Iris pigment epithelial cell (primary cell): ENCODE data around the gene PIGQ.

Experiments
- DNase-seq: peaks from one replicate; pipeline ENCODE4 v3.0.0-alpha.2; 2011; ENCODE audit warnings: low read depth

Gene PIGQ

DNA sequence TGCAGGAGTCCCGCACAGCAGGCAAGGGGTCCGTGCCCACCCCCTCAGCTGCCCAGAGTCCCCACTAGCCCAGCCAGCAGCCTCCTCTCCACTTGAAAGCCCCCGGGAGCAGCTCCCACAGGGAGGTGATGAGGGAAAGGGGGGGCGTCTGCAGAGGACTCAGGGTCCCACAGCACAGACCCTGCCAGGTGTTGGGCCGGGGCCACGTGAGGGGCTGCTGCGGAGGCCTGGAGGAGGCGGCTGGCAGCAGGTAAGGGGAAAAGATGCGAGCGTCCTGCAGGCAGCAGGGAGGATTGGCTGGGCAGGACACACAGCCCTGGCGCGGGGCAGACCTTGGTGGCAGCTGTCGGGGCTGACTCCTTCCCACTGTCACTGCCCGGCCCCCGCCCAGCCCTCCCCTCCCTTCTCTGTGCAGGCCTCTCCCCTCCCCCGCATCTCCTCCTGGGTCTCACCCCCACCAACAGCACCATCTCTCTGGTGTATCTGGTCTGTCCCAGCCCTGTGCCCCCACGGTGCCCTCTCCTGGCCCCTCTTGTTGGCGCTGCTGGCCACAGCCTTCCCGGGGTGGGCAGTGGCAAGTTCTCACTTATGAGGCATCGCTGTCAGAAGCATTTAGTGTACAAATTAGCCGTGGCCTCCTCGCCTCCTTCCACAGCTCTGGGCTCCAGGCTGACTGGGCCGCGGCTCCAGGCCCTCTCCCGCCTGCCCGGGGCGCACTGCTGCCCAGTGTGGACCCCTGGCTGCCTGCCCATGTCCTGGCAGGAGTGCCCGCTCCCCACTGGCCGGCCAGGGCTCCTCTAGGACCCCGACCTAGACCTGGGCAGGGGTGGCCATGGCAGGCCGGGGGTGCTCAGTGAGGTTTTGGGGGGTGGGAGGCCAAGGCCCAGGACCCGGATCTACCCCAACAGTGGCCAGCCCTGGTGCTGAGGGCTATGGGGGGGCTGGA is 14.0 kb upstream of the PIGQ start:
- no peak for DNase-seq

DNA sequence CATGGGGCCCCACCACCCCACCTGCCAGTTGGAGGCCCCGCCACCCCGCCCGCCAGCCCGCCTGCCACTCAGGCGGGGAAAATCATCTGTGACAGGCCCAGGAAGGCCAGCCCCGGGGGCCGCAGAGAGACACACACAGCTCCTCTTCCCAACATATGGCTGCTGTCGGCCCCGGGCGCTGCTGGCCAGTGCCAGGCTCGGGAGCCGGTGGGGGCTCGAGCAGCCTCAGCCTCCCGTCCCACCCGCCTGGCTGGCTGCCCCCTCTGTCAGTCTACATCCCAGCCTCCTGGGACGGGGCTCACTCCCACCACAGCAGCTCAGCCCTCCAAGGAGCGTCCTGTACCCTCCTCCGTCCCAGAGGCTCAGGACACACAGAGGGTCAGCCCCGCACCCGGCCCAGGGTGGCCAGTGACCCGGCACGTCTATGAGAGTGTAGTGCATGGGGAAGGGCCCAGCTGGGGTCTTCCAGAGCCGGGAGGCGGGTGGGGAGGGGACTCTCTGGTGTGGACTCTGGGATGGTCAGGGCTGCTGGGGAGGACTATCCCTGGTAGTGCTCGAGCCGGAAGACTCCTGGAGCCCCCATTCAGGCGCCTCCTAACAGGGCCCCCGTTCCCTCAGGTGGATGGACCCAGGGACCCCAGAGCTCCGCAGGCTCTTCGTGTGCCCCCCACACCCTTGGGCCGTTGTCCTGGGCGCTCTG is 13.1 kb upstream of the PIGQ start:
- DNase-seq: no peak

DNA sequence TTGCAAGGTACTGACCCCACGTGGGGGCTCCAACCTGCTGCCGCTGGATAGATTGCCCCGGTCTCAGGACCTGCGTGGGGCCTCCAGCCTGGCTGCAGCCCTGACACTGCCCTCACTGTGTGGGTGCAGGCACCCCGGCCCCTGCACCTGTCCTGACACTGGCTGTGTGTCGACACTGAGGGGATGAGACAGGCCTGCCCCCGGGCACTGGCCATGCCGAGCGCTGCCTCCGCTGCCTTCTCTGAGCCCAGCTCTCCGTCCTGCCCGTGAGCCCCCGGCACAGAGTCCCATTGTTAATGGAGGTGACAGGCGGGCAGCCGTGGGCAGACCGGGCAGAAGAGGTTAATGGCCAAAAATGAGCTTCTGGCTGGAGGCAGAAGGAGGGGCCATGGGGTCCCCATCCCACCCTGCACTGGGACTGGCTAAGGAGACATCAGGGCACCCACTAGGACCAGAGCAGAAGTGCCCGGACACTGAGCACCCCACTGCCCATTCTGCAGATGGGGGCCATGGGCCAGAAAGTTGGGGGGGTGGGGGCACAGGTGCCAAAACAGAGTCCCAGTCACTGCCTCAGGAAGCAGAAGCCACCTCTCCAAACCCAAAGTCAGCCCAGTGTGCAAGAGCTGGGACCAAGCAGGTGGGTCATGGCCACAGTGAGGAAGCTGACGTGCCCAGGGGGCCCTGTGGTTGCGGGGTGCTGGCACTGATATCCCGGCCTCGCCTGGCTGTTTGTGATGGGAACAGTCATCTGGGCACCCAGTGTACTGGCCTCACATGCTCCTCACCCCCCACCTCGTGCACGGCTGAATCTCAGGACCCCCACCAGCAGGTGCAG is 12.1 kb upstream of the PIGQ start:
- no peak for DNase-seq

DNA sequence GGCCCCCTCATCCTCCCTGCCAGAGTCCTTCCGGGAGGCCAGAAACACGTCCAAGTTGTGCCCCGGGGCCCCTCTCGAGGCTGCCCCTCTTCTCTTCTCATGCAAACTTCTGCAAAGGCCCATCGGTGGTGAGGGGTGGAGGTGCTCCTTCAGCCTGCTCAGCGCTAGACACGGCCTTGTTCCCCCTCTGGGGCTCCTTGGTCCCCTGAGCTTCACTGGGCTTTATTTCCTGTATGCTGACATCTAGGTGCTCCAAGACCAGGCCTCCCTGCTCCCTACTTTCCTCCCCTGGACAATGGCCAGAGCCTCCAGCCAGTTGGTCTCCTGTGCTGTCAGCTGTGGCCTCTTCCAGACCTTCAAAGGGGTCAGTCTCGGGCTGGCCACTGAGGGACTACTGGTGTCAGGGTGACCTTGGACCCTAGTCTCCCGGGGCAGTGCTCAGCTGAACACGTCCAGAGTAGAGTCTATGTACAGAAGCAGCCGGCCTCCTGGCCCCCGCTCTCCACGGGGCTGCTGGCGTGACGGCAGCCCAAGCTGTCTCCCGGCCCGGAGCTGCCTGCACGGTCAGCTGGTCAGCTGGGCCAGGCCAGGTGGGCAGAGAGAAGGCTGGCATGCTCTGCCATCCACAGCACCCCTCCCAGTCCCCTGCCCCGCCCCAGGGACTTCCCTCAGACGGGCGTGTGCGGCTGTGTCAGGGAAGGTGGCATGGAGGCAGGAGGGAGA is 11.3 kb upstream of the PIGQ start:
- DNase-seq: no peak

DNA sequence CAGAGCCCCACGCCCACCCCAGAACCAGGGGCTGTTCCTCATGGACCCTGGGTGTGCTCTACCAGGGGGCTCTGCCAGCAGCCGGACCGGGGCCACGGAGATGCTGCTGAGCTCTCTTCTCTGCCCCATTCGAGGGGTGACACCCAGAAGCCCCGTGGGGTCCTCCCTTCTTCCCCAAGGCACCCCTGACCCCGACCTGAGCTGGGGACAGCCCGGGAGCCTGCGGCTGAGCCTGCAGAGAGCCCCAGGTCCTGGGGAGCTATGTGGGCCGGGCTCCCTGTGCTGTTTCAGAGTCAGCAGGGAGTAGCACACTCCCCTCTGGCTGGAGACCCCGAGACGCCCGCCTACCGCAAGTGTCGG is 10.8 kb upstream of the PIGQ start:
- no peak for DNase-seq

DNA sequence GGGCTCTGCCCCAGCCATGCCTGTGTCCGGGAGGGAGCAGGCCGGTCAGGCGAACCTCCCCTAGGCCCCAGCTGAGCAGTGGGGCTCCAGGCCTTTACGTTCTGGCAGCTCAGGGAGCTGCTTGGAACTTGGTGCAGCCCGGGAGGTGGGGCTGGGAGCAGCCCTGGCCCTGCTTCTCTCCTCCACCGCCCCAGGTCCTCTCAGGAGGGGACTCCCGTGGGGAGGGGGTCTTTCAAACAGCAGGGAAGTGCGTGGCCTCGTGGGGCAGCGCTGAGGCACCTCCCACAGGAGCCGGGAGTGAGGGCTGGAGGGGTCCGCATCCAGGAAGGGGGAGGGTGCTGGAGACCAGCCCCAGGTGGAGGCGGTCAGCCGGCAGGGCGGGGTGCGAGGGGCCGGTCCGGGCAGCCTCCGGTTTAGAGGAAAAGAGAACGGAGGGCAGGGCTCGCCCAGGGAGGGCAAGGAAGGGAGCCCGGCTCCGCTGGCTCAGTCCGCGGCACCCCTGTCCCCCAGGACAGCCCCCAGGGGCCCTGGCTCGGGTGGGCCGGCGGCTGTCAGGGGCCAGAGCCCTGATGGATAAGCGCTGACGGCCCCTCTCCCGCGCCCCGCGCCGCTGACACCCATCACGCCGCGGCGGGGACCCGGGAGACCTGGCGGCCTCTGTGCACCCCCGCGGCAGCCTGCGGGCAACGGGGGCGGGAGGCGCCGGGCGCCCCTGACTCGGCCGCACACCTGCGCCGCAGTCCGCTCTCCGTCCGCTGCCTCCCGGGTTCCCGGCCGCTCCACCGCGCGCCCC is 10.2 kb upstream of the PIGQ start:
- DNase-seq: no peak

DNA sequence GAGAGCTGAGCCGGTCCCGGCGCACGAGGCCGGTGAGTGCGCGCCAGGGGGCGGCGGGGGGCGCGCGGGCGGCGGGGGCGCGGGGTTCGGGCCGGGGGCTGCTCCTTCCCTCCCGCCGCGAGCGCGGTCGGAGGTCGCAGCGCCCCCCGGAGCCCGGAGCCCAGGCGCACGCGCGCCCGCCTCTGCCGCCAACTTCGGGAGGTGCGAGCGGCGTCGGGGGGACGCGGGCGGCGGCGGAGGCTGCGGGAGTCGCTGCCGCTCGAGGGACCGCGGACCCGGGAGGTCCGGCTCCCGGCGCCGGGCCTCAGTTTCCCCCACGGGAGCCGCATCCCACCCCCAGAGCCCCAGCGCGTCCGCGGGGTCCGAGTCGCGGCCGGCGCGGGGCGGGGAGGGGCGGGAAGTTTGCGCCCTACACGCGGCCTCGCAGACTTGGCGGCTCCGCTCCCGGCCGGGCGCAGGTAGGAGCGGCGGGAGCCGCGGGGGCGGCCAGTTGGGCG is 9.5 kb upstream of the PIGQ start, which contains the start of gene PRR35:
TSS of gene PRR35 (plus strand) at position 191 of the 497 bp plus-strand sequence. CDS start 2,901 bp downstream, outside the sequence.
- no peak for DNase-seq

DNA sequence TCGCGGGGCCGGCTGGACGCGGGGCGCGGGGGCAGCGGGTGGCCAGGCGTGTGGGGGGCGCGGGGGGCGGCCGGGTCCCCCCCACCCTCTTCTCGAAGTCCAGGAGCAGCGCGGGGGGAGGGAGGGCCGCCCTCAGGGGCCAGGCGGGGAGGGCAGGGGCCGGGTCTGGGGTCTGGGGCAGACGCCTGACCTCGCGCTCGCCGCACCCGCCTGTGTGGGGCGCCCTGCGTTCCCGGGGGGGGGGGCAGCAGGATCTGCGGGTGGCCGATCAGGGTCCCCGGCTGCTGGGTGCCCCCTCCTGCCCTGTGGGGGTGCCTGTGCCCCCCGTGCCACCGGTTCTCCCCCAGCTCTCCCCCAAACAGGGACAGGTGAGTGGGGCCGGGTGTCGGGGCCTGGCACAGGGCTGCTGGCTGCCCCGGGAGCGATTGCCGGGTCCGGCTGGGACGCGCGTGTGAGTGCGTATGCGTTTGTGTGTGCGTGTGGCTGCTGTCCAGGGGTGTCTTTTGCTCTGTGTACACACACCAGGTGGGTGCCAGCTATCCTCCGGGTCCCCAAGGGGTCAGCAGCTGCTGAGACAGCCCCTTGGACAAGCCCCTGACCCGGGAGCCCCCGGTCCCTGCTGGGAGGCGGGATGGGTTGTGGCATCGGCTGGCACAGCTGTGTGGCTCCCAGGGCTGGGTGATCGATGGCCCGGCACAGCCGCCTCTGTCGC is 8.9 kb upstream of the PIGQ start:
- no peak for DNase-seq

DNA sequence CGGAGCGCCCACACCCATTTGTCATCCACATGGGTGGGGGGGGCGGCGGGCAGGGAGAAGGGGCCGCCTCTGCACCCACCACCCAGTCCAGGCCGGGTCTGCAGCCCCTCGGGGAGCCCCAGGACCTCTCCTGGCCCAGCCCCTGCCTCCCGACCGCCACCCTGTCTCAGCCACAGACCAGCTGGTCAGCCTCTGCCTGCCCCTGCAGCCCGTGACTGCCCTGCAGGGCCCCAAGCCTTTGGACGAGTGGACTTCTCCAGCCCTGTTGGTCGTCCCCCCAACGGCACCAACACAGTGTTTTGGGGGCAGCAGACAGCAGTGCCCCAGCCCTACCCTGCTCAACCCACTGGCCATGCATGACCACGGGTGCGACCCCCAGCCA is 8.4 kb upstream of the PIGQ start:
- no peak for DNase-seq

DNA sequence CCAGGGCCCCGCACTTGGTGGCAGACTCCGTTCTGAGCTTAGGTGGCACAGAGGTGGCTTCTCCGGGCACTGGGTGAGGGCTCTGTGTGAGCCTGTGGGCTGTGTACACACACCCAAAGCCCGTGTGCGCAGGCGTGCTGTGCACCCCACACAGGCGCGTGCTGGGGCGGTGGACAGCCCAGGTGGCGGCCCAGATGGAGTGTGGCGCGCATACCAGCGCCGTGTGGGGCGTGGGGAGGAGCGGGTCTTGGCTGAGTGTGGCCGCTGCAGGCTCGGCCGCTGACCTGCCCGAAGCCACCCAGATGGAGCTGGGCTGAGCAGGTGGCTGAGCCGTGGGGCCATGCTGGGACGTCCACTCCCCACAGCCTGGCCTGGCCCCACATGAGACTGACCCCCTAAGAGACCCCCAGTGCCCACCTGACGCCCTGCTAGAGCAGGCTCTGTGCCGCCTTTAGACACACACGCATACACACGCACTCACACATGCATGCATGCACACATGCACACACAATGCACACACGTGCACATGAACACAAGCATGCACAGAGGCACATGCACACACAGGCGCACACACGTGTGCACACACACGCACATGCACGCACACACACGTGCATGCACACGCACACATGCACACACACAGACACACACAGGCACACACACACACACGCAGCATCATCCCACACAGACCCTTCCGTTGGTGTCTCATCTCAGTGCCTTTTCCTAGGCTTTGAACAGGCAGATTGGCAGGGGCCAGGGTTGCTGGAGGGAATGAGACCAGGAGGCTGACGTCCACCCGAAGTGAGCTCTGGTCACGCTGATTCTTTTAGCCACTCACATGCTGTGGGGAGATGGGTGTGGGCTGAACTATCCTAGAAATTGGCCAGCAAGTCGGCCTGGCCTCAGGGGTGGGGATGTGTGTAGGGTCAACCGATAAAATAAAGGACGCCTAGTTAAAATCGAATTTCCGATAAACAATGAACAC is 7.5 kb upstream of the PIGQ start:
- no peak for DNase-seq

DNA sequence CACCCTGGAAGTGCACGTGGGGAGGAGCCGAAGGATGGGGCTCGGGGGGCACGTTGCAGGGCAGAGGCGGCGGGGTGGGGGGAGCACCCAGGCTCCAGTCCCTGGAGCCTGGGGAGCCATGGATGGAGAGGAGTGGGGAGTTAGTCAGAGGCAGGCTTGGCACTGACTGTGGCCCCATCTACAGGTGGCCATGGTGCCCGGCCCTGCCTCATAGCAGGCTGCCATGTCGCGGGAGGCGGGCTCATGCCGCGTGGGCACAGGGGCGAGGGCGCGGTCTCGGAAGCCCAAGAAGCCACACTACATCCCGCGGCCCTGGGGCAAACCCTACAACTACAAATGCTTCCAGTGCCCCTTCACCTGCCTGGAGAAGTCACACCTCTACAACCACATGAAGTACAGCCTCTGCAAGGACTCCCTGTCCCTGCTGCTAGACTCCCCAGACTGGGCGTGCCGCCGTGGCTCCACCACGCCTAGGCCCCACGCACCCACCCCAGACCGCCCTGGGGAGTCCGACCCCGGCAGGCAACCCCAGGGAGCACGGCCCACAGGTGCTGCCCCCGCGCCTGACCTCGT is 6.6 kb upstream of the PIGQ start:
- DNase-seq: no peak

DNA sequence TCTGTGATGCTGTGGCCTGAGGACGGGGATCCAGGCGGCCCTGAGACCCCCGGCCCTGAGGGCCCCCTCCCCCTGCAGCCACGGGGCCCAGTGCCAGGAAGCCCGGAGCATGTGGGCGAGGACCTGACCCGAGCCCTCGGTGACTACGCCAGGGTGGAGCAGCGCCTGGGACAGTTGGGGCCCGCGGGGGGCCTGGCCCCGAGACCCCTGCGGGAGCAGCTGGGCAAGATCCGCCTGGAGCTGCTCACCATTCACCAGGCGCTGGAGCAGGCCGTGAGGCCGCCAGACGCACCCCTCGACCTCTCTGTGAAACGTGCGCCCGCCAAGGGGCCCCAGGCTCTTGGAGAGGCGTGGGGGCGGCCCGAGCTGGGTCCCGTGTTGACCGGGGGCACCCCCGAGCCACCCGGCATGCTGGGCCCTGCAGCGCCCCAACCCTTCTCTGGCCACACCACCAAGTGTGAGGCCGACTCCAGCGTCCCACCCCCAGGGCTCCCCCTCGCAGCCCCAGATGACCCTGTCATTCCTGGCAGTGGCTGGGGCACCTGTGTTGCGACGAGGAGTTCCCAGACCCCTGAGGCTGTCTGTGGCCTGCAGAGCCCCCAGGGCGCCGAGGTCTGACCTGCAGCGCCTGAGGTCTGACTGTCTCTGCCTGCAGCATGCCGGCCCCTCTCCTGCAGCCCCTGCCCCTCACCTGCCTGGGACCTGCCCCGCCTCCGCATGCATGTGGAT is 4.9 kb upstream of the PIGQ start:
- DNase-seq: no peak

DNA sequence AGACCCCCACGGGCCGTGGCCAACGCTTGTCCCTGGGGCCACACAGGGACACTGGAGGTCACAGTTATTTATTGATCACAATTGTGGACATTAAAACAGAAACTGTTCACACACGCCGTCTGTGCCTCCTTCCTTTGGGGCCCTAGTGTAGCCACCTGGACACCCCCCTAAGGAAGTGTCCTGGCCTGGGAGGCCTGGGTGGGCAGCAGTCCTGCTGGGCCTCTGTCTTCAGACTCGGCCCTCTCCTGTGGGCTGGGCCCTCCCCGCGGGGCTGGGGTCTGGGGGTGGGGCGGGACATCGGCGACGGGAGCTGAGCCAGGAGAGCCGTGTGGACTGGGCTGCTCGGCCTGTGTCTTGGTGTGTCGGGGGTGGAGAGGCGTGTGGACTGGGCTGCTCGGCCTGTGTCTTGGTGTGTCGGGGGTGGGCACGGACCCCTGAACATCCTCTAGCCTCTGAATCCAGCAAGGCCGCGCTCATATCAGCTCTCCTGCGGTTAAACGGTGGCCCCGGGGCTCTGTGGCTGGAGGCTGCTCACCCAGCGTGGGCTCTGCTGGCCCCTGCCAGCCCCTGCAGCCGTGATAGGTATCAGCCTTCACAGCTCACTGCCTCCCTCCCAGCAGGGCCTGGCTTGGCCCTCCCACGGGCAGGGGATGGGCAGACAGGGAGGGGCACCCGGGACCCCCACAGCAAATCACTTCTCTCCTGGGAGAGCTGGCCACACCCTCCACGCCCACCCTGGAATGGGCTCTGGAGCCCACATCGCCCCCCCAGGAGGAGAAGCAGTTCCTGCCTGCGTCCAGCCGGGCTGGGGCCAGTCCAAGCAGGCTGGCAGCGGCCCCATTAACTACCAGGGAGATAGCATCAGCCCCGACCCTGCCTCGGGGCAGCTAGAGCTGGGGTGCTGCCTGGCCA is 4.1 kb upstream of the PIGQ start:
- DNase-seq: no peak

DNA sequence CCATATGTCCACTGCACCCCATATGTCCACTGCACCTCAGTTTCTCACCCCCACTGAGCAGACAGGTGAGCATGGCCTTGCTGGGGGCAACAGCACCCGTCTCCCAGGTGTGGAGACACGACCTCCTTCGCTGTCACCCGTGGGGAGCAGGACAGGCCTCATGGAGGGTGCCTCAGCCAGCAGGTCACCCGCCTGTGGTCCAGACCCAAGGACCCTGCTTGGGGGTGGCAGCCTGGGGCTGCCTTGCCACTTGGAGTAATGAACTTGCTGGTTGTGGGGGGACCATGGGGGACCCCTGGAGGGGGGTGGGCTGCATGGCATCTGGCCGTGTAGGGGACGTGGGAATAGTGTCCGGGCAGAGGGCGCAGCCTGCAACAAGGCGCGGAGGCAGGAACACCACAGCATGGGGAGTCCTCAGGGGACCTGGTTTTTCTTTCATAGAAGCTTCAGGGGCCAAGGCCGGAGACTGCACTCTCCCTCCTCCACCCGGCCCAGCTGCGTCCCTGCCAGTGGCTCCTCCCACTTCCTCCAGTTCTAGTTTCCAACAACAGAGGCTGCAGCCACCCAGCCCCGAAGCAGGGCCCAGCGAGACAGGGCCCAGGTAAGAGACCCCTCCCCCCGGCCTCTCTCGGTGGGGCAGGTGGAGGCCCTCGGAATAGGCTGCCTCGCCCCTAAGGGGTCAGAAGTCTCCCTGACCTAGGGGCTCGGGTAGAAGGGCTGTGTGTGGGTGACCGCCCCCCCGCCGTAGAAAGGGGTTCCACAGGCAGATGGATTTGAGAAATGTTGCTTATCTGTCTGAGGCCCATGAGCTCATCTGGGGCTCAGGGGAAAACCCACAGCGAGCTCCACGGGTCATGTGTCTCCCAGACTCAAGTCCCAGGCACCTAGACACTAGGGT is 3.0 kb upstream of the PIGQ start, which contains the start of gene NHLRC4:
TSS of gene NHLRC4 (plus strand) at position 531 of the 898 bp plus-strand sequence. CDS start 1,043 bp downstream, outside the sequence.
- peak; percentile 65 for DNase-seq
